Loucy (cell line): ENCODE results near the gene EDN3.

Source experiments
- H2AFZ ChIP-seq: fragments of 200-600 bp; sonication (generic); 2 replicates; pipeline ENCODE4 v1.6.0; 2016; ENCODE audit warnings: antibody characterized with exemption, mild to moderate bottlenecking, low read length, moderate library complexity
- H3F3A ChIP-seq: fragments of 200-600 bp; 2 replicates; pipeline ENCODE4 v1.6.0; 2016; ENCODE audit warnings: antibody characterized with exemption, low read depth, mild to moderate bottlenecking
- H3K27me3 ChIP-seq: fragments of 200-600 bp; sonication (generic); 2 replicates; pipeline ENCODE4 v1.6.1; 2014; ENCODE audit warnings: low read length, mild to moderate bottlenecking; ENCODE audit not compliant: insufficient read depth, poor library complexity, severe bottlenecking
- H3K36me3 ChIP-seq: fragments of 200-600 bp; sonication (generic); 2 replicates; pipeline ENCODE4 v1.6.1; 2016; ENCODE audit warnings: low read length; ENCODE audit not compliant: insufficient read depth
- H3K4me1 ChIP-seq: fragments of 200-600 bp; sonication (generic); 2 replicates; pipeline ENCODE4 v1.5.1; 2014; ENCODE audit warnings: low read length, mild to moderate bottlenecking; ENCODE audit not compliant: insufficient read depth, poor library complexity, severe bottlenecking
- H3K4me2 ChIP-seq: fragments of 200-600 bp; sonication (generic); 2 replicates; pipeline ENCODE4 v1.6.0; 2014; ENCODE audit warnings: antibody characterized with exemption, low read length, low read depth, mild to moderate bottlenecking; ENCODE audit not compliant: poor library complexity, severe bottlenecking
- H3K4me3 ChIP-seq: fragments of 200-600 bp; sonication (generic); 2 replicates; pipeline ENCODE4 v1.5.1; 2014; ENCODE audit warnings: low read length, mild to moderate bottlenecking, mixed read lengths; ENCODE audit not compliant: poor library complexity, severe bottlenecking
- H3K79me2 ChIP-seq: fragments of 200-600 bp; sonication (generic); 2 replicates; pipeline ENCODE4 v1.6.1; 2014; ENCODE audit warnings: low read length; ENCODE audit not compliant: insufficient read depth
- H3K9ac ChIP-seq: fragments of 200-600 bp; sonication (generic); 2 replicates; pipeline ENCODE4 v1.6.0; 2014; ENCODE audit warnings: mild to moderate bottlenecking, low read depth, low read length, moderate library complexity; ENCODE audit not compliant: poor library complexity, severe bottlenecking
- H3K9me2 ChIP-seq: fragments of 200-600 bp; sonication (generic); replicated peaks from 2 replicates; pipeline ENCODE4 v1.6.1; 2016; ENCODE audit warnings: low read depth, low read length, mixed read lengths
- H3K9me3 ChIP-seq: fragments of 200-600 bp; sonication (generic); 2 replicates; pipeline ENCODE4 v1.6.1; 2014; ENCODE audit warnings: mild to moderate bottlenecking, antibody characterized with exemption, low read length, low read depth; ENCODE audit not compliant: insufficient read depth
- H4K20me1 ChIP-seq: fragments of 200-600 bp; sonication (generic); 2 replicates; pipeline ENCODE4 v1.6.0; 2014; ENCODE audit warnings: antibody characterized with exemption, low read length, mild to moderate bottlenecking; ENCODE audit not compliant: insufficient read depth, poor library complexity, severe bottlenecking
- CTCF ChIP-seq: fragments of 200-600 bp; sonication (generic); conservative IDR thresholded peaks from 2 replicates; pipeline ENCODE4 v1.5.1; 2014; ENCODE audit warnings: mild to moderate bottlenecking, antibody characterized with exemption, low read length
- EZH2phosphoT487 ChIP-seq: fragments of 200-600 bp; IDR thresholded peaks from 2 replicates; pipeline ENCODE4 v1.6.1; 2018; ENCODE audit warnings: antibody characterized with exemption, mild to moderate bottlenecking, moderate library complexity, borderline replicate concordance

EDN3 gene

GRCh38 chr20:59325142-59325523 lies 24.7 kb downstream of the EDN3 start:
- no peak overlapping the region for H3K4me3 ChIP-seq
- no peaks in the 10 kb centered on the region for H4K20me1 ChIP-seq
- H3K36me3 ChIP-seq: no peaks in the 10 kb centered on the region
- no peak overlapping the region for H2AFZ ChIP-seq
- no peak overlapping the region for H3K4me2 ChIP-seq
- H3K9ac ChIP-seq: no peak overlapping the region
- no peaks in the 10 kb centered on the region for H3K4me1 ChIP-seq
- no peaks in the 10 kb centered on the region for H3K9me3 ChIP-seq
- H3K27me3 ChIP-seq: no peaks in the 10 kb centered on the region
- no peaks in the 10 kb centered on the region for H3K79me2 ChIP-seq
- TF ChIP-seq CTCF (no peak), EZH2phosphoT487 (no peak)
- H3F3A ChIP-seq: no peaks in the 10 kb centered on the region
- no peaks in the 10 kb centered on the region for H3K9me2 ChIP-seq

- Histone ChIP-seq H3K9me3 (no peaks in the 10 kb centered on the region), H3K36me3 (no peaks in the 10 kb centered on the region), H3F3A (no peaks in the 10 kb centered on the region), H3K4me3 (no peak overlapping the region), H3K9me2 (no peaks in the 10 kb centered on the region), H3K4me1 (no peaks in the 10 kb centered on the region), H3K4me2 (no peak overlapping the region), H3K27me3 (no peaks in the 10 kb centered on the region), H3K79me2 (no peaks in the 10 kb centered on the region), H4K20me1 (no peaks in the 10 kb centered on the region), H2AFZ (no peak overlapping the region), H3K9ac (no peak overlapping the region)
- no peak for TF ChIP-seq EZH2phosphoT487
- no peak for TF ChIP-seq CTCF
Measured at GRCh38 chr20:59326188-59326587, 25.8 kb downstream of the EDN3 start.

DNA sequence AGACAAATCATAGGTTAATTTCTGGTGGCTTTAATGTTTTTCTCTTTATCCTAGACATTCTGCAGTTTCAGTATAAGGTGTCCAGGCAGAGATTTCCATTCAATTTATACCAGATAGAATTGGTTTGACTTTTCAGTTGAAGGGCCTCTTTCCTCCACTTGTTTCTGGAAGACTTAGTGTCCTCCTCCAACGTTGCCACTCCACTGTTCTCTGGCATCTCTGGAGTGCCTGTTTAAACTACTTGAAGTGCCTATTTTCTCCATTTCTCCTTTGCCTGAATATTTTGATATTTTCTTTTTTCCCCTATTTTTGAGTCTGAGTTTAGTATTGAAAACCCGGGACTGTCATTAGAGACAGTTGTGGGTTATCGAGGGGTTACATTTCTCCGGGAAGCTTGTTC lies 27.7 kb downstream of the EDN3 start:
- Histone ChIP-seq H4K20me1 (no peaks in the 10 kb centered on the region), H3K4me3 (no peak overlapping the region), H3K79me2 (no peaks in the 10 kb centered on the region), H3K4me2 (no peak overlapping the region), H3K9ac (no peak overlapping the region), H3K4me1 (no peaks in the 10 kb centered on the region), H3K36me3 (no peaks in the 10 kb centered on the region), H3K27me3 (no peaks in the 10 kb centered on the region), H3K9me2 (no peaks in the 10 kb centered on the region), H2AFZ (no peak overlapping the region), H3K9me3 (no peaks in the 10 kb centered on the region), H3F3A (no peaks in the 10 kb centered on the region)
- TF ChIP-seq CTCF (no peak), EZH2phosphoT487 (no peak)
